Uterus (tissue), 4 donors: ENCODE data around the gene ARHGEF4. TPM values are rescaled to one million over a fixed set of nuclear protein-coding genes. Genes with fewer than 3 reads are reported as not detected.

Source experiments
- DNase-seq, 2 donors: peaks; one replicate each; pipeline ENCODE4 v3.0.0-alpha.2; 2019 to 2020
- H3K27ac ChIP-seq, 2 donors: fragments of 200-600 bp; sonication (generic); 1 replicate in 1 of 2; 2 replicates in 1 of 2; pipeline ENCODE4 v1.5.1; 2016 to 2018
- H3K27me3 ChIP-seq, 2 donors: fragments of 200-600 bp; sonication (generic); one replicate each; pipeline ENCODE4 v1.5.1; 2018 to 2019; ENCODE audit warnings: control low read depth in 1 of 2
- H3K36me3 ChIP-seq, 2 donors: fragments of 200-600 bp; sonication (generic); one replicate each; pipeline ENCODE4 v1.5.1; 2019; ENCODE audit warnings: control low read depth in 1 of 2
- H3K4me1 ChIP-seq, 2 donors: fragments of 200-600 bp; sonication (generic); one replicate each; pipeline ENCODE4 v1.5.1; 2018 to 2019; ENCODE audit warnings: control low read depth in 1 of 2
- H3K4me3 ChIP-seq, 2 donors: fragments of 200-600 bp; sonication (generic); 1 replicate in 1 of 2; 2 replicates in 1 of 2; pipeline ENCODE4 v1.5.1; 2018 to 2019; ENCODE audit warnings: mild to moderate bottlenecking in 1 of 2
- H3K9me3 ChIP-seq, 2 donors: fragments of 200-600 bp; sonication (generic); one replicate each; pipeline ENCODE4 v1.5.1; 2019; ENCODE audit warnings: control low read depth in 1 of 2
- CTCF ChIP-seq, 4 experiments: fragments of 200-600 bp in 2 of 4; fragments of 450-650 bp in 2 of 4; sonication (generic) in 2 of 4; IDR thresholded peaks; one replicate each; pipeline ENCODE4 v1.5.1; 2016 to 2019; ENCODE audit warnings: antibody characterized with exemption in 4 of 4, mild to moderate bottlenecking in 2 of 4, moderate library complexity in 1 of 4
- POLR2A ChIP-seq, 2 donors: fragments of 450-650 bp; IDR thresholded peaks; one replicate each; pipeline ENCODE4 v1.6.1; 2016; ENCODE audit warnings: antibody characterized with exemption in 2 of 2, mild to moderate bottlenecking in 1 of 2, moderate library complexity in 1 of 2
- intact Hi-C: fragments of 100-400 bp; cut with DNase I; formaldehyde crosslinking; loops from one replicate; pipeline ENCODE4 v1.15.1; 2023; ENCODE audit warnings: low total_unique reads
- total RNA-seq, 4 donors: library from RNA; depleted of rRNA in 3 of 4; stranded (reverse); fragments of >200 nt in 3 of 4; gene quantifications; one replicate each; pipeline versions ENCODE4 v1.1.0 to v1.2.4, GENCODE V29; 2014 to 2023
- donor health status: DM: yes; HTN: yes; CAD: no.

ARHGEF4 gene
- total RNA-seq, 4 donors from 2014 or later: 1.8 to 26.2 (median 9.6) TPM

GRCh38 chr2:130930740-130931659 is 94.3 kb downstream of the ARHGEF4 start:
- no peak for DNase-seq
- Histone ChIP-seq H3K27me3 (no peaks in the 10 kb centered on the region), H3K36me3 (no peaks in the 10 kb centered on the region), H3K4me3 (no peak overlapping the region), H3K9me3 (no peaks in the 10 kb centered on the region), H3K27ac (no peak overlapping the region), H3K4me1 (no peaks in the 10 kb centered on the region)
- TF ChIP-seq POLR2A (IDR thresholded peaks at IDR 0.05): no peak
- no peak for TF ChIP-seq CTCF (IDR thresholded peaks at IDR 0.05)
- intact Hi-C loops: no loop called here

- intact Hi-C loops: no loop called here
- Histone ChIP-seq H3K4me1 (no peaks in the 10 kb centered on the region), H3K27me3 (no peaks in the 10 kb centered on the region), H3K36me3 (no peaks in the 10 kb centered on the region), H3K27ac (no peak overlapping the region), H3K9me3 (no peaks in the 10 kb centered on the region), H3K4me3 (no peak overlapping the region)
- DNase-seq: no peak
- no peak for TF ChIP-seq POLR2A (IDR thresholded peaks at IDR 0.05)
- no peak for TF ChIP-seq CTCF (IDR thresholded peaks at IDR 0.05)
Measured at GRCh38 chr2:130933501-130933900, 96.8 kb downstream of the ARHGEF4 start.

GRCh38 chr2:130936451-130936850 is 99.7 kb downstream of the ARHGEF4 start:
- Histone ChIP-seq H3K27me3 (no peaks in the 10 kb centered on the region), H3K9me3 (no peaks in the 10 kb centered on the region), H3K36me3 (no peaks in the 10 kb centered on the region), H3K27ac (no peak overlapping the region), H3K4me3 (no peak overlapping the region), H3K4me1 (no peaks in the 10 kb centered on the region)
- TF ChIP-seq CTCF (IDR thresholded peaks at IDR 0.05): no peak
- no peak for DNase-seq
- intact Hi-C loops: no loop called here

- Histone ChIP-seq H3K27ac (no peak overlapping the region), H3K36me3 (no peaks in the 10 kb centered on the region), H3K4me3 (no peak overlapping the region), H3K27me3 (no peaks in the 10 kb centered on the region), H3K4me1 (no peaks in the 10 kb centered on the region), H3K9me3 (no peaks in the 10 kb centered on the region)
- intact Hi-C loops: no loop called here
- TF ChIP-seq CTCF (IDR thresholded peaks at IDR 0.05) (no peak), POLR2A (IDR thresholded peaks at IDR 0.05) (no peak)
- no peak for DNase-seq
Measured at GRCh38 chr2:130947967-130948366, 111.3 kb downstream of the ARHGEF4 start.

GRCh38 chr2:130949954-130950353 is 113.2 kb downstream of the ARHGEF4 start:
- Histone ChIP-seq H3K4me1 (no peaks in the 10 kb centered on the region), H3K36me3 (no peaks in the 10 kb centered on the region), H3K27ac (no peak overlapping the region), H3K27me3 (no peaks in the 10 kb centered on the region), H3K4me3 (no peak overlapping the region), H3K9me3 (peaks cover 0 to 8% of the 10 kb centered on the region in 2 donors)
- intact Hi-C loops: no loop called here
- TF ChIP-seq CTCF (IDR thresholded peaks at IDR 0.05) (no peak), POLR2A (IDR thresholded peaks at IDR 0.05) (no peak)
- no peak for DNase-seq
